Stomach (tissue), 4 donors: ENCODE measurements around the gene LRRC56.

Experiments
- POLR2A ChIP-seq, 4 donors: fragments of 450-650 bp; IDR thresholded peaks; one replicate each; pipeline ENCODE4 v1.6.1; 2016; ENCODE audit warnings: antibody characterized with exemption in 4 of 4, control low read depth in 2 of 4, mild to moderate bottlenecking in 1 of 4, moderate library complexity in 1 of 4
- TF ChIP-seq, protein P1 (sequence below), 7 experiments: fragments of 450-650 bp in 4 of 7; fragments of 200-600 bp in 3 of 7; sonication (generic) in 3 of 7; IDR thresholded peaks; one replicate each; pipeline ENCODE4 v1.5.1; 2016 to 2019; ENCODE audit warnings: antibody characterized with exemption in 7 of 7, control low read depth in 2 of 7, mild to moderate bottlenecking in 1 of 7

DNA sequence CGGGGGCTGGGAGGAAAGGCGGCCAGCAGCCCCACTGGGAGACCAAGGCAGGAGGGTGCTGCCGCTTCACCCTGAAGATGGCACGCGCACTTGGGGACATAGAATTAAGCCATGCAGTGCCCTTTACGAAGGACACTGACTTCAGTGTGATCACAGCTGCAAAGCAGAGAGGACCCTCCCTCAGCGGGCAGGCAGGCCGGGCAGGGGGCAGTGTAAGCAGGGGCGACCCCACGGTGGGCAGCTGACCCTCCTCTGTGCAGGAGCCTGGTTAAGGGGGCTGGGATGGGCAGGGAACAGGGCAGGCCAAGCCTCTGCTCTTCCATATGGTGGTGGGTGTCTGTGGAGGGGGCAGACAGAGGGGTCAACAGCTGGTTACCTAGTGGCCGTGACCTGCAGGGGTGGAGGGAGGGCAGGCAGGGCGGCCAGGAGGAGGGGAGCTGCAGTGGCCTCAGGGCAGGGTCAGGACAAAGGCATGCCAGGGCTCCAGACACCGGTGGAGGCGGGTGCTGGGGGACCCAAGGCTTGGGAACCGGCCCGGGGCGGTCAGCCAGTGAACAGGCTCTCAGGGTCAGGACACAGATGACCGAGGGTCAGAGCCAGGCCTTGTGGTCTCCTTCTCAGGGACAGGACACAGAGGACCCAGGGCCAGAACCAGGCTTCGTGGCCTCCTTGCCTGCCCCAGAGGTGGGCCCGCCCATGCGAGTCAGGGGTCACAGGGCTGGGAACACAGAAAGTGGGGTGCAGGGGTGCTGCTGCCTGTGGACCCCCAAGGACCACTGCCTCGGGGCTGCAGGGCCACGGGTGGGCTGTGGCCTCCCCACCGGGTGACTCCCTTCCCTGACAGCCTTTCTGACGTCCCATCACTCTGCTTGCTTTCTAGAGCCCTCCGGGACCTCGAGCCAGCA, 16.0 kb downstream of the LRRC56 start:
- TF ChIP-seq POLR2A (IDR thresholded peaks at IDR 0.05), result no peak
- TF ChIP-seq, protein P1, sequence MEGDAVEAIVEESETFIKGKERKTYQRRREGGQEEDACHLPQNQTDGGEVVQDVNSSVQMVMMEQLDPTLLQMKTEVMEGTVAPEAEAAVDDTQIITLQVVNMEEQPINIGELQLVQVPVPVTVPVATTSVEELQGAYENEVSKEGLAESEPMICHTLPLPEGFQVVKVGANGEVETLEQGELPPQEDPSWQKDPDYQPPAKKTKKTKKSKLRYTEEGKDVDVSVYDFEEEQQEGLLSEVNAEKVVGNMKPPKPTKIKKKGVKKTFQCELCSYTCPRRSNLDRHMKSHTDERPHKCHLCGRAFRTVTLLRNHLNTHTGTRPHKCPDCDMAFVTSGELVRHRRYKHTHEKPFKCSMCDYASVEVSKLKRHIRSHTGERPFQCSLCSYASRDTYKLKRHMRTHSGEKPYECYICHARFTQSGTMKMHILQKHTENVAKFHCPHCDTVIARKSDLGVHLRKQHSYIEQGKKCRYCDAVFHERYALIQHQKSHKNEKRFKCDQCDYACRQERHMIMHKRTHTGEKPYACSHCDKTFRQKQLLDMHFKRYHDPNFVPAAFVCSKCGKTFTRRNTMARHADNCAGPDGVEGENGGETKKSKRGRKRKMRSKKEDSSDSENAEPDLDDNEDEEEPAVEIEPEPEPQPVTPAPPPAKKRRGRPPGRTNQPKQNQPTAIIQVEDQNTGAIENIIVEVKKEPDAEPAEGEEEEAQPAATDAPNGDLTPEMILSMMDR (IDR thresholded peaks at IDR 0.05), result no peak
